Upper lobe of left lung (tissue), 6 donors: Measurements from ENCODE around the gene STX1B. TPM values are rescaled to one million over a fixed set of nuclear protein-coding genes. Genes with fewer than 3 reads are reported as not detected.

Source experiments
- ATAC-seq, 2 donors: fragments of 200-7000 bp; cut with Tn5 transposase; one replicate each; pipeline ENCODE4 v1.9.1; 2022; ENCODE audit warnings: mild to moderate bottlenecking in 2 of 2, moderate library complexity in 2 of 2; ENCODE audit not compliant: low FRiP score in 2 of 2
- DNase-seq, 2 donors: peaks; one replicate each; pipeline ENCODE4 v3.0.0-alpha.2; 2019 to 2020
- H3K27ac ChIP-seq, 4 donors: fragments of 200-600 bp; sonication (generic); one replicate each; pipeline ENCODE4 v1.5.1; 2016 to 2019
- H3K27me3 ChIP-seq, 4 donors: fragments of 200-600 bp; sonication (generic); one replicate each; pipeline ENCODE4 v1.5.1; 2017 to 2019
- H3K36me3 ChIP-seq, 4 donors: fragments of 200-600 bp; sonication (generic); one replicate each; pipeline ENCODE4 v1.5.1; 2016 to 2019
- H3K4me1 ChIP-seq, 4 donors: fragments of 200-600 bp; sonication (generic); one replicate each; pipeline ENCODE4 v1.5.1; 2018 to 2019
- H3K4me3 ChIP-seq, 4 donors: fragments of 200-600 bp; sonication (generic); one replicate each; pipeline ENCODE4 v1.5.1; 2017 to 2019; ENCODE audit warnings: mild to moderate bottlenecking in 2 of 4, moderate library complexity in 1 of 4
- H3K9me3 ChIP-seq, 4 donors: fragments of 200-600 bp; sonication (generic); one replicate each; pipeline ENCODE4 v1.5.1; 2018 to 2019
- EP300 ChIP-seq, 4 donors: sonication (generic); formaldehyde crosslinking; IDR thresholded peaks; one replicate each; pipeline ENCODE4 v1.5.1; 2017; ENCODE audit warnings: antibody characterized with exemption in 4 of 4, control low read depth in 2 of 4
- POLR2A ChIP-seq, 4 donors: fragments of 450-650 bp; IDR thresholded peaks; one replicate each; pipeline ENCODE4 v1.5.1; 2016 to 2017; ENCODE audit warnings: antibody characterized with exemption in 4 of 4, mild to moderate bottlenecking in 2 of 4
- POLR2AphosphoS5 ChIP-seq, 2 donors: sonication (generic); formaldehyde crosslinking; IDR thresholded peaks; one replicate each; pipeline ENCODE4 v1.5.1; 2017; ENCODE audit warnings: antibody characterized with exemption in 2 of 2
- WGBS, 2 donors: methylation state at CpG; one replicate each; pipeline ENCODE4 v1.1.5; 2017 to 2018; 5-methylcytosine and 5-hydroxymethylcytosine counted together
- total RNA-seq, 6 donors: library from RNA; depleted of rRNA in 4 of 6; stranded (reverse); fragments of >200 nt in 4 of 6; gene quantifications; one replicate each; pipeline versions ENCODE4 v1.1.0 to v1.2.1, GENCODE V29; 2016 to 2021
- TF ChIP-seq, protein P1 (sequence below), 6 experiments: fragments of 450-650 bp in 4 of 6; fragments of 200-600 bp in 2 of 6; sonication (generic) in 2 of 6; IDR thresholded peaks; one replicate each; pipeline ENCODE4 v1.5.1; 2016 to 2019; ENCODE audit warnings: antibody characterized with exemption in 6 of 6
- donor health status: DM: no; HTN: no; CAD: no; lungs with moderate emphysema.
- donor health status: DM: no; HTN: yes; CAD: no; lungs with severe emphysema.

Gene STX1B
- total RNA-seq, 6 donors from 2014 or later = 0.30 to 2.1 (median 0.51) TPM

GRCh38 chr16:30976486-30976885 lies 34.0 kb downstream of the STX1B start:
- no peaks in the 10 kb centered on the region for H3K4me1 ChIP-seq
- no peak for DNase-seq
- no peaks in the 10 kb centered on the region for H3K9me3 ChIP-seq
- H3K27me3 ChIP-seq = no peaks in the 10 kb centered on the region
- peaks cover 24 to 100% (median 93%) of the 10 kb centered on the region in 4 donors for H3K36me3 ChIP-seq
- no peak overlapping the region for H3K27ac ChIP-seq
- ATAC-seq = no peak
- no peak overlapping the region for H3K4me3 ChIP-seq
- 95 to 98% methylated on average over 4 of the region's 4 CpGs for WGBS, 2 donors
- TF ChIP-seq POLR2AphosphoS5 (IDR thresholded peaks at IDR 0.05) (no peak), EP300 (IDR thresholded peaks at IDR 0.05) (no peak), POLR2A (IDR thresholded peaks at IDR 0.05) (no peak)
- TF ChIP-seq, protein P1, sequence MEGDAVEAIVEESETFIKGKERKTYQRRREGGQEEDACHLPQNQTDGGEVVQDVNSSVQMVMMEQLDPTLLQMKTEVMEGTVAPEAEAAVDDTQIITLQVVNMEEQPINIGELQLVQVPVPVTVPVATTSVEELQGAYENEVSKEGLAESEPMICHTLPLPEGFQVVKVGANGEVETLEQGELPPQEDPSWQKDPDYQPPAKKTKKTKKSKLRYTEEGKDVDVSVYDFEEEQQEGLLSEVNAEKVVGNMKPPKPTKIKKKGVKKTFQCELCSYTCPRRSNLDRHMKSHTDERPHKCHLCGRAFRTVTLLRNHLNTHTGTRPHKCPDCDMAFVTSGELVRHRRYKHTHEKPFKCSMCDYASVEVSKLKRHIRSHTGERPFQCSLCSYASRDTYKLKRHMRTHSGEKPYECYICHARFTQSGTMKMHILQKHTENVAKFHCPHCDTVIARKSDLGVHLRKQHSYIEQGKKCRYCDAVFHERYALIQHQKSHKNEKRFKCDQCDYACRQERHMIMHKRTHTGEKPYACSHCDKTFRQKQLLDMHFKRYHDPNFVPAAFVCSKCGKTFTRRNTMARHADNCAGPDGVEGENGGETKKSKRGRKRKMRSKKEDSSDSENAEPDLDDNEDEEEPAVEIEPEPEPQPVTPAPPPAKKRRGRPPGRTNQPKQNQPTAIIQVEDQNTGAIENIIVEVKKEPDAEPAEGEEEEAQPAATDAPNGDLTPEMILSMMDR (IDR thresholded peaks at IDR 0.05) = no peak

DNA sequence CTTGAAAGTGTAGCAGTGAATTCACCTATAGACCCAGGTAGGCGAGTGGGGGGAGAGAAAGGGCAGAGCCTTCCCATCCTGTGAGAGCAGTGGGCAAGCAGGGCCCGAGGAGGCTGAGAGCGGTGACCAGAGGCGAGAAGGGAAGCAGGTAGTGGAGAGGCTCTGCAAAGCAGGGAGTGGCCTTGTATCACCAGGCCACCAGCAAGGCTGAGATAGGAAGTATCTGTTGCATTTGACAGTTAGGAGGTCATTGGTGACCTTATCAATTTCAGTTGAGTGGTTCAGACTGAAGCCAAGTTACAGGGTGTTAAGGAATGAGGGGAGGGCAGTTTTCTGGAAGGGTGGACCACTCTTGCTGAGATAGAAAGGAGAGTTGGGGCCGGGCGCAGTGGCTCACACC lies 36.1 kb downstream of the STX1B start:
- whole genome bisulfite sequencing, 2 donors = 94 to 95% methylated on average over 6 of the region's 6 CpGs
- no peak for TF ChIP-seq EP300 (IDR thresholded peaks at IDR 0.05)
- TF ChIP-seq, protein P1 (IDR thresholded peaks at IDR 0.05) = no peak
- no peak for TF ChIP-seq POLR2A (IDR thresholded peaks at IDR 0.05)
- no peak for TF ChIP-seq POLR2AphosphoS5 (IDR thresholded peaks at IDR 0.05)
- Histone ChIP-seq H3K4me1 (no peaks in the 10 kb centered on the region), H3K9me3 (no peaks in the 10 kb centered on the region), H3K27me3 (no peaks in the 10 kb centered on the region), H3K36me3 (peaks cover 26 to 100% (median 94%) of the 10 kb centered on the region in 4 donors), H3K4me3 (no peak overlapping the region), H3K27ac (no peak overlapping the region)
- DNase-seq (no peak), ATAC-seq (no peak)

- TF ChIP-seq, protein P1 (IDR thresholded peaks at IDR 0.05) = no peak
- no peak for TF ChIP-seq EP300 (IDR thresholded peaks at IDR 0.05)
- no peak for TF ChIP-seq POLR2A (IDR thresholded peaks at IDR 0.05)
- TF ChIP-seq POLR2AphosphoS5 (IDR thresholded peaks at IDR 0.05) = no peak
- Histone ChIP-seq H3K27ac (no peak overlapping the region), H3K9me3 (no peaks in the 10 kb centered on the region), H3K4me3 (no peak overlapping the region), H3K4me1 (no peaks in the 10 kb centered on the region), H3K27me3 (no peaks in the 10 kb centered on the region), H3K36me3 (peaks cover 35 to 100% (median 95%) of the 10 kb centered on the region in 4 donors)
- DNase-seq = no peak
- ATAC-seq = no peak
- WGBS, 2 donors = 88 to 95% methylated on average over 7 of the region's 7 CpGs
Measured at GRCh38 chr16:30972872-30973271, 37.6 kb downstream of the STX1B start.

- DNase-seq (no peak), ATAC-seq (no peak)
- no peak for TF ChIP-seq POLR2A (IDR thresholded peaks at IDR 0.05)
- no peak for TF ChIP-seq EP300 (IDR thresholded peaks at IDR 0.05)
- TF ChIP-seq, protein P1 (IDR thresholded peaks at IDR 0.05) = no peak
- no peak for TF ChIP-seq POLR2AphosphoS5 (IDR thresholded peaks at IDR 0.05)
- Histone ChIP-seq H3K27ac (no peak overlapping the region), H3K36me3 (peaks cover 41 to 100% (median 94%) of the 10 kb centered on the region in 4 donors), H3K9me3 (no peaks in the 10 kb centered on the region), H3K4me1 (no peaks in the 10 kb centered on the region), H3K4me3 (no peak overlapping the region), H3K27me3 (no peaks in the 10 kb centered on the region)
- WGBS, 2 donors = 91 to 97% methylated on average over 14 of the region's 14 CpGs
Measured at GRCh38 chr16:30971298-30971697, 39.1 kb downstream of the STX1B start.

GRCh38 chr16:30969246-30969842 lies 41.1 kb downstream of the STX1B start:
- no peak for ATAC-seq
- Histone ChIP-seq H3K36me3 (peaks cover 58 to 100% (median 95%) of the 10 kb centered on the region in 4 donors), H3K9me3 (no peaks in the 10 kb centered on the region), H3K4me1 (no peaks in the 10 kb centered on the region), H3K27ac (no peak overlapping the region), H3K4me3 (no peak overlapping the region), H3K27me3 (no peaks in the 10 kb centered on the region)
- DNase-seq = peak in 1 of 2 donors; percentile 73
- 93 to 94% methylated on average over 18 to 19 of the region's 19 CpGs for WGBS, 2 donors
- TF ChIP-seq, protein P1 (IDR thresholded peaks at IDR 0.05) = no peak
- TF ChIP-seq EP300 (IDR thresholded peaks at IDR 0.05) = no peak
- TF ChIP-seq POLR2AphosphoS5 (IDR thresholded peaks at IDR 0.05) = no peak
- no peak for TF ChIP-seq POLR2A (IDR thresholded peaks at IDR 0.05)
